Measurements from ENCODE around the gene CCL13.
"Not testable (repeated sequence)": the region's sequence is repeated elsewhere in the genome, so short reads cannot be mapped to it uniquely, and the experiment has no call there.

The CCL13 gene

GRCh38 chr17:34356194-34356593, at the start of gene CCL13:
TSS of gene CCL13 (plus strand) at chr17:34356480. CDS start at chr17:34356527, 47 bp downstream.
- Histone ChIP-seq H3K9me3 (ENCODE audit: control insufficient read depth, insufficient read depth, low read depth, low read length) (no peaks in the 10 kb centered on the region), H3K27ac (ENCODE audit: low read depth, low read length) (no peak within 1 kb of the TSS), H3K4me3 (ENCODE audit: low read depth, low read length) (no peak within 1 kb of the TSS), H3K4me1 (ENCODE audit: control insufficient read depth, insufficient read depth, low read length) (no peaks in the 10 kb centered on the region), H3K36me3 (ENCODE audit: control insufficient read depth, insufficient read depth, low read length) (no peaks in the 10 kb centered on the region), H3K9ac (ENCODE audit: low read length) (no peak within 1 kb of the TSS), H3K27me3 (ENCODE audit: control insufficient read depth, insufficient read depth, low read length) (no peaks in the 10 kb centered on the region)

GRCh38 chr17:34307110-34307509, 49.2 kb upstream of the CCL13 start:
- Histone ChIP-seq H3K9ac (ENCODE audit: low read length) (no peak overlapping the region), H3K27me3 (ENCODE audit: control insufficient read depth, insufficient read depth, low read length) (no peaks in the 10 kb centered on the region), H3K27ac (ENCODE audit: low read depth, low read length) (no peak overlapping the region), H3K4me1 (ENCODE audit: control insufficient read depth, insufficient read depth, low read length) (no peaks in the 10 kb centered on the region), H3K9me3 (ENCODE audit: control insufficient read depth, insufficient read depth, low read depth, low read length) (no peaks in the 10 kb centered on the region), H3K4me3 (ENCODE audit: low read depth, low read length) (no peak overlapping the region), H3K36me3 (ENCODE audit: control insufficient read depth, insufficient read depth, low read length) (no peaks in the 10 kb centered on the region)

GRCh38 chr17:34308371-34308770, 47.9 kb upstream of the CCL13 start:
- Histone ChIP-seq H3K9ac (ENCODE audit: low read length) (no peak overlapping the region), H3K27ac (ENCODE audit: low read depth, low read length) (no peak overlapping the region), H3K9me3 (ENCODE audit: control insufficient read depth, insufficient read depth, low read depth, low read length) (no peaks in the 10 kb centered on the region), H3K27me3 (ENCODE audit: control insufficient read depth, insufficient read depth, low read length) (no peaks in the 10 kb centered on the region), H3K4me1 (ENCODE audit: control insufficient read depth, insufficient read depth, low read length) (no peaks in the 10 kb centered on the region), H3K36me3 (ENCODE audit: control insufficient read depth, insufficient read depth, low read length) (no peaks in the 10 kb centered on the region), H3K4me3 (ENCODE audit: low read depth, low read length) (no peak overlapping the region)

GRCh38 chr17:34311291-34311690, 45.0 kb upstream of the CCL13 start:
- no peaks in the 10 kb centered on the region for H3K9me3 ChIP-seq (ENCODE audit: control insufficient read depth, insufficient read depth, low read depth, low read length)
- no peak overlapping the region for H3K4me3 ChIP-seq (ENCODE audit: low read depth, low read length)
- no peaks in the 10 kb centered on the region for H3K4me1 ChIP-seq (ENCODE audit: control insufficient read depth, insufficient read depth, low read length)
- no peak overlapping the region for H3K27ac ChIP-seq (ENCODE audit: low read depth, low read length)
- no peak overlapping the region for H3K9ac ChIP-seq (ENCODE audit: low read length)
- H3K27me3 ChIP-seq (ENCODE audit: control insufficient read depth, insufficient read depth, low read length): peaks cover 3% of the 10 kb centered on the region
- H3K36me3 ChIP-seq (ENCODE audit: control insufficient read depth, insufficient read depth, low read length): no peaks in the 10 kb centered on the region

GRCh38 chr17:34312080-34312479, 44.2 kb upstream of the CCL13 start:
- Histone ChIP-seq H3K36me3 (ENCODE audit: control insufficient read depth, insufficient read depth, low read length) (no peaks in the 10 kb centered on the region), H3K4me1 (ENCODE audit: control insufficient read depth, insufficient read depth, low read length) (no peaks in the 10 kb centered on the region), H3K9ac (ENCODE audit: low read length) (no peak overlapping the region), H3K27ac (ENCODE audit: low read depth, low read length) (no peak overlapping the region), H3K9me3 (ENCODE audit: control insufficient read depth, insufficient read depth, low read depth, low read length) (no peaks in the 10 kb centered on the region), H3K4me3 (ENCODE audit: low read depth, low read length) (no peak overlapping the region), H3K27me3 (ENCODE audit: control insufficient read depth, insufficient read depth, low read length) (peaks cover 3% of the 10 kb centered on the region)

- Histone ChIP-seq H3K27ac (ENCODE audit: low read depth, low read length) (no peak overlapping the region), H3K4me1 (ENCODE audit: control insufficient read depth, insufficient read depth, low read length) (no peaks in the 10 kb centered on the region), H3K4me3 (ENCODE audit: low read depth, low read length) (no peak overlapping the region), H3K27me3 (ENCODE audit: control insufficient read depth, insufficient read depth, low read length) (peaks cover 3% of the 10 kb centered on the region), H3K9ac (ENCODE audit: low read length) (no peak overlapping the region), H3K9me3 (ENCODE audit: control insufficient read depth, insufficient read depth, low read depth, low read length) (no peaks in the 10 kb centered on the region), H3K36me3 (ENCODE audit: control insufficient read depth, insufficient read depth, low read length) (no peaks in the 10 kb centered on the region)
These were observed 43.1 kb upstream of the CCL13 start for GRCh38 chr17:34313164-34313563.

GRCh38 chr17:34314279-34314678, 42.0 kb upstream of the CCL13 start:
- no peaks in the 10 kb centered on the region for H3K9me3 ChIP-seq (ENCODE audit: control insufficient read depth, insufficient read depth, low read depth, low read length)
- no peaks in the 10 kb centered on the region for H3K36me3 ChIP-seq (ENCODE audit: control insufficient read depth, insufficient read depth, low read length)
- no peak overlapping the region for H3K9ac ChIP-seq (ENCODE audit: low read length)
- no peaks in the 10 kb centered on the region for H3K4me1 ChIP-seq (ENCODE audit: control insufficient read depth, insufficient read depth, low read length)
- no peak overlapping the region for H3K27ac ChIP-seq (ENCODE audit: low read depth, low read length)
- no peak overlapping the region for H3K4me3 ChIP-seq (ENCODE audit: low read depth, low read length)
- peaks cover 3% of the 10 kb centered on the region for H3K27me3 ChIP-seq (ENCODE audit: control insufficient read depth, insufficient read depth, low read length)

- no peak overlapping the region for H3K27ac ChIP-seq (ENCODE audit: low read depth, low read length)
- no peak overlapping the region for H3K4me3 ChIP-seq (ENCODE audit: low read depth, low read length)
- H3K9me3 ChIP-seq (ENCODE audit: control insufficient read depth, insufficient read depth, low read depth, low read length): no peaks in the 10 kb centered on the region
- H3K27me3 ChIP-seq (ENCODE audit: control insufficient read depth, insufficient read depth, low read length): peaks cover 6% of the 10 kb centered on the region
- no peaks in the 10 kb centered on the region for H3K4me1 ChIP-seq (ENCODE audit: control insufficient read depth, insufficient read depth, low read length)
- H3K9ac ChIP-seq (ENCODE audit: low read length): no peak overlapping the region
- H3K36me3 ChIP-seq (ENCODE audit: control insufficient read depth, insufficient read depth, low read length): no peaks in the 10 kb centered on the region
These were observed 37.8 kb upstream of the CCL13 start for GRCh38 chr17:34318474-34318873.

- Histone ChIP-seq H3K36me3 (ENCODE audit: control insufficient read depth, insufficient read depth, low read length) (no peaks in the 10 kb centered on the region), H3K9me3 (ENCODE audit: control insufficient read depth, insufficient read depth, low read depth, low read length) (no peaks in the 10 kb centered on the region), H3K4me1 (ENCODE audit: control insufficient read depth, insufficient read depth, low read length) (no peaks in the 10 kb centered on the region), H3K27ac (ENCODE audit: low read depth, low read length) (no peak within 1 kb of the TSS), H3K4me3 (ENCODE audit: low read depth, low read length) (no peak within 1 kb of the TSS), H3K9ac (ENCODE audit: low read length) (no peak within 1 kb of the TSS), H3K27me3 (ENCODE audit: control insufficient read depth, insufficient read depth, low read length) (peaks cover 6% of the 10 kb centered on the region)
These were observed 37.2 kb upstream of the CCL13 start, which contains the start of gene CCL8 for GRCh38 chr17:34319039-34319483. TSS of gene CCL8 (plus strand) at chr17:34319435. CDS start at chr17:34319502, 67 bp downstream.

- H3K27ac ChIP-seq (ENCODE audit: low read depth, low read length): no peak overlapping the region
- no peaks in the 10 kb centered on the region for H3K4me1 ChIP-seq (ENCODE audit: control insufficient read depth, insufficient read depth, low read length)
- H3K9ac ChIP-seq (ENCODE audit: low read length): no peak overlapping the region
- no peak overlapping the region for H3K4me3 ChIP-seq (ENCODE audit: low read depth, low read length)
- H3K27me3 ChIP-seq (ENCODE audit: control insufficient read depth, insufficient read depth, low read length): peaks cover 3% of the 10 kb centered on the region
- no peaks in the 10 kb centered on the region for H3K9me3 ChIP-seq (ENCODE audit: control insufficient read depth, insufficient read depth, low read depth, low read length)
- H3K36me3 ChIP-seq (ENCODE audit: control insufficient read depth, insufficient read depth, low read length): no peaks in the 10 kb centered on the region
These were observed 34.3 kb upstream of the CCL13 start for GRCh38 chr17:34321964-34322363.

- H3K36me3 ChIP-seq (ENCODE audit: control insufficient read depth, insufficient read depth, low read length); H3K9me3 ChIP-seq (ENCODE audit: control insufficient read depth, insufficient read depth, low read depth, low read length); H3K4me3 ChIP-seq (ENCODE audit: low read depth, low read length); H3K27me3 ChIP-seq (ENCODE audit: control insufficient read depth, insufficient read depth, low read length); H3K4me1 ChIP-seq (ENCODE audit: control insufficient read depth, insufficient read depth, low read length); H3K27ac ChIP-seq (ENCODE audit: low read depth, low read length); H3K9ac ChIP-seq (ENCODE audit: low read length): not testable (repeated sequence)
These were observed 28.7 kb upstream of the CCL13 start for GRCh38 chr17:34327580-34327979.

- Histone ChIP-seq H3K27me3 (ENCODE audit: control insufficient read depth, insufficient read depth, low read length) (no peaks in the 10 kb centered on the region), H3K9ac (ENCODE audit: low read length) (no peak overlapping the region), H3K9me3 (ENCODE audit: control insufficient read depth, insufficient read depth, low read depth, low read length) (no peaks in the 10 kb centered on the region), H3K4me3 (ENCODE audit: low read depth, low read length) (no peak overlapping the region), H3K36me3 (ENCODE audit: control insufficient read depth, insufficient read depth, low read length) (no peaks in the 10 kb centered on the region), H3K4me1 (ENCODE audit: control insufficient read depth, insufficient read depth, low read length) (no peaks in the 10 kb centered on the region), H3K27ac (ENCODE audit: low read depth, low read length) (no peak overlapping the region)
These were observed 18.6 kb upstream of the CCL13 start for GRCh38 chr17:34337701-34338100.

Measured in HUES6 (cell line).